ENCODE data around the gene LMAN1. TPM values are rescaled to one million over a fixed set of nuclear protein-coding genes. Genes with fewer than 3 reads are reported as not detected.

The LMAN1 gene
- total and polyA plus RNA-seq, 4 donors = 77.2 to 265 (median 98.6) TPM

DNA sequence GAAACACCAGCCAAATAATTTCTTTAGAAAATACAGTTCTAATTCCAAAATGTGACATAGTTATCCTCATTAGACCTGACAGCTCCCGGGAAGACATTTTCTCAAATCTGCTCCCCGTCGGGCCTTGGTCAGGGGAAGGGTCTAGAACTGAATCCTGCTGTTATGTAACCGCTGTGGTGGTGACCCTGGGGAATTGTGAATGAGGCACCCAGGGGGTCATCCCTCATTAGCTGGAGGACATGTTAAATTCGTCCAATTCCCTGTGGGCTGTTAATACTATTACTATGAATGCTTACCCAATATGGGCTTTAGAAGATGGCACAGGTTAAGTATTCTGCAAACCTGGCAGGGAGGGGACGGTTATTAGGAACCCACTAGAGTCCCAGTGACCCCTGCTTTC is 52.4 kb downstream of the LMAN1 start:
- peaks cover 0 to 6% (median 2%) of the 10 kb centered on the region in 4 donors for H3K27me3 ChIP-seq (ENCODE audit: control insufficient read depth in 4 of 4, insufficient read depth in 4 of 4, low read length in 3 of 4)
- TF ChIP-seq, protein P1, sequence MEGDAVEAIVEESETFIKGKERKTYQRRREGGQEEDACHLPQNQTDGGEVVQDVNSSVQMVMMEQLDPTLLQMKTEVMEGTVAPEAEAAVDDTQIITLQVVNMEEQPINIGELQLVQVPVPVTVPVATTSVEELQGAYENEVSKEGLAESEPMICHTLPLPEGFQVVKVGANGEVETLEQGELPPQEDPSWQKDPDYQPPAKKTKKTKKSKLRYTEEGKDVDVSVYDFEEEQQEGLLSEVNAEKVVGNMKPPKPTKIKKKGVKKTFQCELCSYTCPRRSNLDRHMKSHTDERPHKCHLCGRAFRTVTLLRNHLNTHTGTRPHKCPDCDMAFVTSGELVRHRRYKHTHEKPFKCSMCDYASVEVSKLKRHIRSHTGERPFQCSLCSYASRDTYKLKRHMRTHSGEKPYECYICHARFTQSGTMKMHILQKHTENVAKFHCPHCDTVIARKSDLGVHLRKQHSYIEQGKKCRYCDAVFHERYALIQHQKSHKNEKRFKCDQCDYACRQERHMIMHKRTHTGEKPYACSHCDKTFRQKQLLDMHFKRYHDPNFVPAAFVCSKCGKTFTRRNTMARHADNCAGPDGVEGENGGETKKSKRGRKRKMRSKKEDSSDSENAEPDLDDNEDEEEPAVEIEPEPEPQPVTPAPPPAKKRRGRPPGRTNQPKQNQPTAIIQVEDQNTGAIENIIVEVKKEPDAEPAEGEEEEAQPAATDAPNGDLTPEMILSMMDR (IDR thresholded peaks at IDR 0.05; ENCODE audit: low read depth, low read length, missing input control) = no peak
- TF ChIP-seq JUND (IDR thresholded peaks at IDR 0.05) (no peak), RAD21 (IDR thresholded peaks at IDR 0.05) (no peak), HNF4A (conservative IDR thresholded peaks at IDR 0.05) (no peak), TAF1 (conservative IDR thresholded peaks at IDR 0.05) (no peak), YY1 (IDR thresholded peaks at IDR 0.05) (no peak), SP1 (IDR thresholded peaks at IDR 0.05) (no peak), GABPA (IDR thresholded peaks at IDR 0.05 in 1 of 2, conservative IDR thresholded peaks at IDR 0.05 in 1 of 2) (no peak), FOXA2 (IDR thresholded peaks at IDR 0.05) (no peak), HNF4G (IDR thresholded peaks at IDR 0.05) (no peak), EGR1 (IDR thresholded peaks at IDR 0.05; ENCODE audit: low read depth in 2 of 2) (no peak), FOXA1 (IDR thresholded peaks at IDR 0.05) (no peak), RXRA (IDR thresholded peaks at IDR 0.05) (no peak)
- TF ChIP-seq, protein P2, sequence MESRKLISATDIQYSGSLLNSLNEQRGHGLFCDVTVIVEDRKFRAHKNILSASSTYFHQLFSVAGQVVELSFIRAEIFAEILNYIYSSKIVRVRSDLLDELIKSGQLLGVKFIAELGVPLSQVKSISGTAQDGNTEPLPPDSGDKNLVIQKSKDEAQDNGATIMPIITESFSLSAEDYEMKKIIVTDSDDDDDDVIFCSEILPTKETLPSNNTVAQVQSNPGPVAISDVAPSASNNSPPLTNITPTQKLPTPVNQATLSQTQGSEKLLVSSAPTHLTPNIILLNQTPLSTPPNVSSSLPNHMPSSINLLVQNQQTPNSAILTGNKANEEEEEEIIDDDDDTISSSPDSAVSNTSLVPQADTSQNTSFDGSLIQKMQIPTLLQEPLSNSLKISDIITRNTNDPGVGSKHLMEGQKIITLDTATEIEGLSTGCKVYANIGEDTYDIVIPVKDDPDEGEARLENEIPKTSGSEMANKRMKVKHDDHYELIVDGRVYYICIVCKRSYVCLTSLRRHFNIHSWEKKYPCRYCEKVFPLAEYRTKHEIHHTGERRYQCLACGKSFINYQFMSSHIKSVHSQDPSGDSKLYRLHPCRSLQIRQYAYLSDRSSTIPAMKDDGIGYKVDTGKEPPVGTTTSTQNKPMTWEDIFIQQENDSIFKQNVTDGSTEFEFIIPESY (IDR thresholded peaks at IDR 0.05) = no peak
- TF ChIP-seq, protein P3, sequence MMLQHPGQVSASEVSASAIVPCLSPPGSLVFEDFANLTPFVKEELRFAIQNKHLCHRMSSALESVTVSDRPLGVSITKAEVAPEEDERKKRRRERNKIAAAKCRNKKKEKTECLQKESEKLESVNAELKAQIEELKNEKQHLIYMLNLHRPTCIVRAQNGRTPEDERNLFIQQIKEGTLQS (IDR thresholded peaks at IDR 0.05) = no peak
- TF ChIP-seq, protein P4, sequence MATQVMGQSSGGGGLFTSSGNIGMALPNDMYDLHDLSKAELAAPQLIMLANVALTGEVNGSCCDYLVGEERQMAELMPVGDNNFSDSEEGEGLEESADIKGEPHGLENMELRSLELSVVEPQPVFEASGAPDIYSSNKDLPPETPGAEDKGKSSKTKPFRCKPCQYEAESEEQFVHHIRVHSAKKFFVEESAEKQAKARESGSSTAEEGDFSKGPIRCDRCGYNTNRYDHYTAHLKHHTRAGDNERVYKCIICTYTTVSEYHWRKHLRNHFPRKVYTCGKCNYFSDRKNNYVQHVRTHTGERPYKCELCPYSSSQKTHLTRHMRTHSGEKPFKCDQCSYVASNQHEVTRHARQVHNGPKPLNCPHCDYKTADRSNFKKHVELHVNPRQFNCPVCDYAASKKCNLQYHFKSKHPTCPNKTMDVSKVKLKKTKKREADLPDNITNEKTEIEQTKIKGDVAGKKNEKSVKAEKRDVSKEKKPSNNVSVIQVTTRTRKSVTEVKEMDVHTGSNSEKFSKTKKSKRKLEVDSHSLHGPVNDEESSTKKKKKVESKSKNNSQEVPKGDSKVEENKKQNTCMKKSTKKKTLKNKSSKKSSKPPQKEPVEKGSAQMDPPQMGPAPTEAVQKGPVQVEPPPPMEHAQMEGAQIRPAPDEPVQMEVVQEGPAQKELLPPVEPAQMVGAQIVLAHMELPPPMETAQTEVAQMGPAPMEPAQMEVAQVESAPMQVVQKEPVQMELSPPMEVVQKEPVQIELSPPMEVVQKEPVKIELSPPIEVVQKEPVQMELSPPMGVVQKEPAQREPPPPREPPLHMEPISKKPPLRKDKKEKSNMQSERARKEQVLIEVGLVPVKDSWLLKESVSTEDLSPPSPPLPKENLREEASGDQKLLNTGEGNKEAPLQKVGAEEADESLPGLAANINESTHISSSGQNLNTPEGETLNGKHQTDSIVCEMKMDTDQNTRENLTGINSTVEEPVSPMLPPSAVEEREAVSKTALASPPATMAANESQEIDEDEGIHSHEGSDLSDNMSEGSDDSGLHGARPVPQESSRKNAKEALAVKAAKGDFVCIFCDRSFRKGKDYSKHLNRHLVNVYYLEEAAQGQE (IDR thresholded peaks at IDR 0.05) = no peak
- TF ChIP-seq, protein P5, sequence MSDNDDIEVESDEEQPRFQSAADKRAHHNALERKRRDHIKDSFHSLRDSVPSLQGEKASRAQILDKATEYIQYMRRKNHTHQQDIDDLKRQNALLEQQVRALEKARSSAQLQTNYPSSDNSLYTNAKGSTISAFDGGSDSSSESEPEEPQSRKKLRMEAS (IDR thresholded peaks at IDR 0.05) = no peak

More for the DNA sequence above, 52.4 kb downstream of the LMAN1 start:
- no peak overlapping the region for H3K27ac ChIP-seq (ENCODE audit: low read depth in 1 of 2, low read length in 2 of 2)
- no peak overlapping the region for H3K9ac ChIP-seq (ENCODE audit: low read depth in 1 of 2, low read length in 2 of 2)
- no peak overlapping the region for H3K4me3 ChIP-seq (ENCODE audit: low read depth in 1 of 3, low read length in 3 of 3)
- H3K4me1 ChIP-seq (ENCODE audit: control insufficient read depth in 4 of 4, insufficient read depth in 4 of 4, low read length in 3 of 4) = peaks cover 2 to 6% (median 3%) of the 10 kb centered on the region in 4 donors
- H3K36me3 ChIP-seq (ENCODE audit: control insufficient read depth in 4 of 4, insufficient read depth in 3 of 4, low read depth in 1 of 4, low read length in 3 of 4) = no peaks in the 10 kb centered on the region
- WGBS = 79% methylated on average over 6 of the region's 6 CpGs
- no peaks in the 10 kb centered on the region for H3K9me3 ChIP-seq (ENCODE audit: control insufficient read depth in 4 of 4, low read length in 3 of 4)
- no peak for DNase-seq (ENCODE audit: low spot score)
